ENCODE data around the gene PAM.
"Not testable (repeated sequence)": the region's sequence is repeated elsewhere in the genome, so short reads cannot be mapped to it uniquely, and the experiment has no call there.

PAM gene

GRCh38 chr5:102903074-102903871, 148.2 kb downstream of the PAM start:
- DNase-seq = no peak

GRCh38 chr5:102905056-102905455, 150.0 kb downstream of the PAM start:
- DNase-seq = no peak

- not testable (repeated sequence) for DNase-seq
Measured at GRCh38 chr5:102907099-102907498, 152.0 kb downstream of the PAM start.

- no peak for DNase-seq
Measured at GRCh38 chr5:102910240-102911226, 155.4 kb downstream of the PAM start.

GRCh38 chr5:102911973-102912372, 156.9 kb downstream of the PAM start:
- no peak for DNase-seq

GRCh38 chr5:102916109-102916508, 161.0 kb downstream of the PAM start:
- DNase-seq = no peak

GRCh38 chr5:102918986-102919610, 164.0 kb downstream of the PAM start:
- DNase-seq = no peak

- DNase-seq = no peak
Measured at GRCh38 chr5:102920762-102921161, 165.7 kb downstream of the PAM start.

GRCh38 chr5:102921341-102922044, 166.4 kb downstream of the PAM start:
- no peak for DNase-seq

GRCh38 chr5:102922111-102922720, 167.1 kb downstream of the PAM start:
- no peak for DNase-seq

- DNase-seq = no peak
Measured at GRCh38 chr5:102922799-102923477, 167.8 kb downstream of the PAM start.

GRCh38 chr5:102924963-102925362, 169.9 kb downstream of the PAM start:
- no peak for DNase-seq

GRCh38 chr5:102927007-102927406, 171.9 kb downstream of the PAM start:
- no peak for DNase-seq

GRCh38 chr5:102930244-102930643, 175.1 kb downstream of the PAM start:
- no peak for DNase-seq

GRCh38 chr5:102931085-102931725, 176.1 kb downstream of the PAM start:
- DNase-seq = no peak

- no peak for DNase-seq
Measured at GRCh38 chr5:102932781-102933180, 177.7 kb downstream of the PAM start.

GRCh38 chr5:102933316-102933715, 178.2 kb downstream of the PAM start:
- no peak for DNase-seq

- DNase-seq = no peak
Measured at GRCh38 chr5:102933721-102934459, 178.8 kb downstream of the PAM start.

GRCh38 chr5:102937894-102938293, 182.8 kb downstream of the PAM start:
- no peak for DNase-seq

- DNase-seq = no peak
Measured at GRCh38 chr5:102941111-102941510, 186.0 kb downstream of the PAM start.
